HG03025 (cell line): ENCODE data around the gene SMARCD2.

Source experiments
- ATAC-seq: cut with Tn5 transposase; IDR thresholded peaks from one replicate; pipeline ENCODE4 v1.9.1; 2021; ENCODE audit warnings: mild to moderate bottlenecking, moderate library complexity; ENCODE audit not compliant: unreplicated experiment, low FRiP score

SMARCD2 gene

GRCh38 chr17:63833026-63833740 lies 9.3 kb downstream of the SMARCD2 start:
- no peak for ATAC-seq

DNA sequence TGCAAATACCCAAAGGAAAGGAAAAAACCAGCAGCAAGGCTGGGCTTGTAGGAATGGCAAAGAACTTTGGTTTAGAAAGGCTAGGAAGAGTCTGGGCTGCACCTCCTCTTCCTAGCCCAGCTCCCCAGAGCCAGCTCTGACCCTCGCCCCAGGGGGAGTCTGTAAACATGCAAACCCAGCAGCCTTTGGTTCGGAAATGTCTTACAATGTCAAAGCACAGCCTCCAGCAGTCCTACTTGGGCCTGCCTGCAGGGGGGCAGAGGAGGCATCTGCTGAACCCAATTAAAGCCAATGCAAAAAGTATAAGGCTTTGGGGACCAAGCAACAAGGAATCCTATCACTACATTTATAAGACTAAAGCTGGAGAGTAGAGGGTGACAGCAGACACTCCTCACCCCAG lies 10.0 kb downstream of the SMARCD2 start:
- no peak for ATAC-seq

- no peak for ATAC-seq
These were observed 10.5 kb downstream of the SMARCD2 start for GRCh38 chr17:63832014-63832413.

- ATAC-seq = no peak
These were observed 11.0 kb downstream of the SMARCD2 start for GRCh38 chr17:63831505-63831904.

- no peak for ATAC-seq
These were observed 11.5 kb downstream of the SMARCD2 start for GRCh38 chr17:63830904-63831491.

GRCh38 chr17:63830278-63830677 lies 12.2 kb downstream of the SMARCD2 start:
- no peak for ATAC-seq

GRCh38 chr17:63828936-63829335 lies 13.5 kb downstream of the SMARCD2 start:
- no peak for ATAC-seq

GRCh38 chr17:63827801-63828221 lies 14.7 kb downstream of the SMARCD2 start:
- no peak for ATAC-seq

GRCh38 chr17:63827002-63827800 lies 15.3 kb downstream of the SMARCD2 start, which contains the start of the genes FTSJ3 and PSMC5:
Gene FTSJ3, minus strand, starts transcription at chr17:63827663. Its CDS starts 761 bp downstream, at chr17:63826902.
Gene PSMC5, plus strand, starts transcription at chr17:63827431. Its CDS starts 60 bp downstream, at chr17:63827491.
- ATAC-seq = peak; percentile 91

- no peak for ATAC-seq
These were observed 15.9 kb downstream of the SMARCD2 start for GRCh38 chr17:63826468-63827001.

DNA sequence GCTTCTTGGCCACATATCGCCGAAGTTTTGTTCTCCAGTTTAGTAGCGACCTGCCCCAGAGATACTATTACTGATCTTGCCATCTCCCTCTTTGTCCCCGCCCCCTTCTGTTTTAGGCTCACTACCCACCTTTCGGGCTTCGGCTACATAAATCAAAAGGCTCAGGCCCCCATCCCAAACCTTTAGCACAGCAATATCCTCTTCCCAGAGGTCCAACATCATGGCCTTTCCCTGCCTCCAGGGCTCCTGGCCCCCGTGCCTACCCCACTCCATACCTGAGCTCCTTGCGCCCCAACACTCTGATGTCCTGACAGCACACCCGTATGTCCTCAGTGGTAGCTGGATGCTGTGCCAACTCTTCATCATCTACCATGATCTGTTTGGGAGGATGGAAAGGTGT lies 18.1 kb downstream of the SMARCD2 start:
- ATAC-seq = no peak

- ATAC-seq = no peak
These were observed 18.7 kb downstream of the SMARCD2 start for GRCh38 chr17:63823659-63824331.

DNA sequence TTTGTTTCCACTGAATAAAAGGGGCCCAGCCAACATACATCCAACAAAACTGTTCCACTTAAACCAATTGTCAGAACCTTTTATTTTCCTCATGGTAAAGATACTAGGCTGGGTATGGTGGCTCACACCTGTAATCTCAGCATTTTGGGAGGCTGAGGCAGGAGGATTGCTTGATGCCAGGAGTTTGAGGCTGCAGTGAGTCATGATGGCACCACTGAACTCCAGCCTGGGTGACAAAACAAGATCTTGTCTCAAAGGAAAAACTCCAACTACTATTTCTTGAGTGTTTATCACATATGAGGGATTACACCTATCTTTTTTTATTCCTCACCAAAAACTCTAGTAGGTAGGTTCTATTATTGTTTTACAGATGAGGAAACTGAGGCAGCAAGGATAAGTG lies 19.9 kb downstream of the SMARCD2 start:
- no peak for ATAC-seq

DNA sequence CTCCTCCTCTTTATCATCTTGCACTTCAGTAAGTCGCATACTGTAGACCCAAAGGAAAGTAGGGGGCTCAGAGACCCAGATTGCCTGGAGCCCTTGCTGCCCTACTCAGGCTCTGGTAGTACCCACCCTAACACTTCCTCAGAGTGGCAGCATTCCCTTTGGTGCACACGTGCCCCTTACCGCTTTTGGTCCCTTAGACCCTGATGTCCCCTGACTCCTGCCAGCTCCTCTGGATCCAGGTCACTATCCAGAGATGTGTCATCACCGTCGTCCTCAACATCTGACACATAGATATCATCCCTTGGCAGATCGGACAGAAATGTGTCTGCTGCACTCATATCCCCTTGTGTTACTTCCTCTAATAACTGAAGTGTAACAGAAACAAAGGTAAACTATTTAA lies 20.7 kb downstream of the SMARCD2 start:
- no peak for ATAC-seq

DNA sequence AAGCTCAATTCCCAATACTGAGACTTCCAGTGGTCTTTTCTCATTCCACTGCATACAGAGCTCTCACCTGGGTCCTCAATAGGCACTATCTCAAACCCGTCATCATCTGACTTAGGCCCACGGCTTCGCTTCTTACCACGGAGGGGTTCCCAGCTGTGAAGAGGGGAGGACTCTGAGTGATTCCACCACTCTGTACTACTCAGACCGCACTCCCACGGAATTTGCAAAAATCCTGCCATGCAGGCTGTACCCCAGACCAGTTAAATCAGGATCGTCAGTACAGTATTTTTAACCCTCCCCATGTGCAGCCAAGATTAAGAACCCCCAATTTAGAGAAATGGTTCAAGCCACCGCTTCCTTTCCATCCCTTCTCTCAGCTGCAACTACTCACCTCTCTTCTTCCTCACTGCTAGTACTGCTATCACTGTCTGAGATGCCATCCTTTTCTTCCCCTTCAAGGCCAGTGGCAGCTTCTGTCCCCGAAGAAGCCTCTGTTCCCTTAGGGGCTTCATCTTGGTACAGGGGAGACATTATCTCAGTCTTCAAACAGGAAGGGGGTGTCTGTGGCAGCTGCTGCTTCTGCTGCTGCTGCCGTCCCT lies 21.4 kb downstream of the SMARCD2 start:
- ATAC-seq = no peak

DNA sequence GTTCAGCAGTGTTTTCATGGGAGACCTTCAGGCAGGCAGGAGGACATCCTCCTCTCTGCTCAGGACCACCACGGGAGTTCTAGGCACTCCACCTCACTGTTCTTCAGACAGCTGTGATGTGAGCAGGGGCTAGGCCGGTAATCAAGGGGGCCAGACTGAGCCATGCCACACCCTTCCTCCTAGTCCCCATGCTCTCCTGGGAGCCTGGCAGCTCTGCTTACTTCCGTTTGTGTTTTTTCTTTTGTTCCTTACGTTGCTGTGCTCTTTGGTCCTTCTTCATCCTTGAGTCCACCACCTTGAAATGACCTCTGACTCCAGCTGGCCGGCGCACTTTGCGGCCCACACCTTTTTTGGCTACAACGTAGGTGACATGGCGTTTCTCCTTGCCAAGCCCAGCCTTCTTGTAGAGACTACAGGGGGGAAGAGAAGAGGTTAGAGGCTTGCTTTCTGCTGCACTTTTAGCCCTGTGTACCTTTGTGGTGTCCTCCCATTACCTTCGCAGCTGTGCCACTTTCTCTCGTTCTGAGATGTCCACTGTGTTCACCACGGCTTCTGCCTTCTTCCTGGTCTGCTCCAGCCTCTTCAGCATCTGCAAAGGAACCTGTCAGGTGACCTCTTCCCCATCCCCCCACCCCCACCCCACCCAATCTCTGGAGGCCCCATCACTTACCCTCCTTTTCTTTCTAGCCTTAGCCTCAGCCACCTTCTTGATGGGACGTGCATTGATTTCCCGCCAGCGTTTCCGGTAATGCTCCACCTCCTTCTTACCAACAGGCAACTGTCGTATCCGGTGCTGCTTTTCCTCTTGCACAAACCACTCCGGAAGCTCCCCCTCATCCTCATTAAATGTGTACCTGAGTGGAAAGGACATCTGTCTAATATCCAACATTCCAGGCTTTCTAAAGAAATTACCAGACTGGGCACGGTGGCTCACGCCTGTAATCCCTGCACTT lies 22.6 kb downstream of the SMARCD2 start:
- no peak for ATAC-seq

GRCh38 chr17:63819131-63819530 lies 23.4 kb downstream of the SMARCD2 start:
- ATAC-seq = no peak

GRCh38 chr17:63817736-63818385 lies 24.6 kb downstream of the SMARCD2 start:
- ATAC-seq = no peak
